ENCODE results near the gene THRA. TPM values are rescaled to one million over a fixed set of nuclear protein-coding genes. Genes with fewer than 3 reads are reported as not detected.
A peak's percentile ranks its signal among the peaks of the same experiment; 100 is the strongest.

The THRA gene
- total and polyA plus RNA-seq, 2 of the 8 experiments (the other 6 are each of a cell fraction or from before 2014, with no cell fraction given), result 6.4 to 10.2 TPM

- peak; percentile 87 to 94 (median 88) for TF ChIP-seq CTCF (IDR thresholded peaks at IDR 0.05; ENCODE audit: control extremely low read depth in 1 of 3, insufficient read depth in 1 of 3, low read depth in 1 of 3, low read length in 3 of 3)
- TF ChIP-seq KDM1A (IDR thresholded peaks at IDR 0.05; ENCODE audit: borderline replicate concordance, low read length), result peak; percentile 100
- no peak for TF ChIP-seq CREB1 (IDR thresholded peaks at IDR 0.05)
- no peak for TF ChIP-seq CHD1 (IDR thresholded peaks at IDR 0.05; ENCODE audit: low read depth, low read length)
- TF ChIP-seq NRF1 (IDR thresholded peaks at IDR 0.05; ENCODE audit: low read depth, low read length), result no peak
- peak; percentile 67 to 74 for TF ChIP-seq RAD21 (IDR thresholded peaks at IDR 0.05 in 1 of 2, conservative IDR thresholded peaks at IDR 0.05 in 1 of 2; ENCODE audit: low read depth in 2 of 2, low read length in 2 of 2)
- peak; percentile 72; the same call in 1 of the 2 replicates for TF ChIP-seq TCF12 (IDR thresholded peaks at IDR 0.05; ENCODE audit: low read depth, low read length)
Observed at GRCh38 chr17:40075201-40075941, 12.6 kb downstream of the THRA start (continued).

Data from H1 (cell line).